ENCODE measurements around the gene CAMK2N1.

- no peak for TF ChIP-seq EZH2 (IDR thresholded peaks at IDR 0.05; ENCODE audit: low read depth, unreplicated experiment)
- no peak for TF ChIP-seq CTCF (conservative IDR thresholded peaks at IDR 0.05; ENCODE audit: low read depth in 2 of 2)
- TF ChIP-seq REST (IDR thresholded peaks at IDR 0.05; ENCODE audit: unreplicated experiment) = no peak
- no peak for TF ChIP-seq POLR2AphosphoS5 (IDR thresholded peaks at IDR 0.05; ENCODE audit: low read depth)
- no peak for TF ChIP-seq EZH2phosphoT487 (IDR thresholded peaks at IDR 0.05; ENCODE audit: unreplicated experiment)
- no peak for TF ChIP-seq CREB1 (CRISPR knock-in tag; IDR thresholded peaks at IDR 0.05; ENCODE audit: low read depth)
- no peak for TF ChIP-seq NANOG (IDR thresholded peaks at IDR 0.05; ENCODE audit: borderline replicate concordance)
- no peak for TF ChIP-seq ZNF114 (CRISPR knock-in tag; IDR thresholded peaks at IDR 0.05)
- no peak for TF ChIP-seq ETS1 (IDR thresholded peaks at IDR 0.05)
- TF ChIP-seq JUNB (IDR thresholded peaks at IDR 0.05; ENCODE audit: unreplicated experiment) = no peak
- TF ChIP-seq STAT1 (IDR thresholded peaks at IDR 0.05; ENCODE audit: unreplicated experiment) = no peak
Observed at GRCh38 chr1:20470194-20470593, 15.8 kb downstream of the CAMK2N1 start.

Measured in GM23338 (cell line).